Activated B cell treated with CpG ODN at 0.5 μM for 24 hours (primary cell): ENCODE results near the gene HINT3. TPM values are rescaled to one million over a fixed set of nuclear protein-coding genes. Genes with fewer than 3 reads are reported as not detected.
"Not testable (repeated sequence)": the region's sequence is repeated elsewhere in the genome, so short reads cannot be mapped to it uniquely, and the experiment has no call there.

ENCODE experiments used
- ATAC-seq: fragments of 200-7000 bp; cut with Tn5 transposase; one replicate; pipeline ENCODE4 v1.10.0; 2021; ENCODE audit warnings: low read depth, mild to moderate bottlenecking, moderate library complexity
- CTCF ChIA-PET: fragments of 350-600 bp; sonication (Branson Sonifier 250); formaldehyde crosslinking; loops from one replicate; lab custom pipeline; 2021; ENCODE audit warnings: antibody characterized with exemption; lab: Charles Lee
- POLR2A ChIA-PET: fragments of 350-600 bp; sonication (Branson Sonifier 250); formaldehyde crosslinking; loops from one replicate; lab custom pipeline; 2021; ENCODE audit warnings: antibody characterized with exemption; lab: Charles Lee
- DNase-seq: peaks from one replicate; pipeline ENCODE4 v3.0.0; 2022
- H3K27ac Mint-ChIP-seq: one replicate; pipeline ENCODE4 v1.8.0; 2020; ENCODE audit warnings: mixed read lengths
- H3K27me3 Mint-ChIP-seq: one replicate; pipeline ENCODE4 v1.8.0; 2021; ENCODE audit warnings: mixed read lengths
- H3K36me3 Mint-ChIP-seq: one replicate; pipeline ENCODE4 v1.8.0; 2021; ENCODE audit warnings: low read depth, mixed read lengths
- H3K4me1 Mint-ChIP-seq: one replicate; pipeline ENCODE4 v1.8.0; 2021; ENCODE audit warnings: mixed read lengths
- H3K4me3 Mint-ChIP-seq: one replicate; pipeline ENCODE4 v1.8.0; 2020; ENCODE audit warnings: mild to moderate bottlenecking, mixed read lengths
- H3K9me3 Mint-ChIP-seq: one replicate; pipeline ENCODE4 v1.8.0; 2020; ENCODE audit warnings: mixed read lengths
- intact Hi-C: fragments of 100-400 bp; cut with micrococcal nuclease; formaldehyde crosslinking; loops from one replicate; pipeline ENCODE4 v1.15.1; 2024
- total RNA-seq: library from RNA; stranded (reverse); gene quantifications from 2 replicates; pipeline ENCODE4 v1.2.3, GENCODE V29; 2022
- TF ChIP-seq, protein P1 (sequence below): fragments of 200-600 bp; IDR thresholded peaks from one replicate; pipeline ENCODE4 v1.8.0; 2022; ENCODE audit warnings: antibody characterized with exemption, mild to moderate bottlenecking

The HINT3 gene
- 10.6 and 11.1 TPM in 2 replicates for total RNA-seq

DNA sequence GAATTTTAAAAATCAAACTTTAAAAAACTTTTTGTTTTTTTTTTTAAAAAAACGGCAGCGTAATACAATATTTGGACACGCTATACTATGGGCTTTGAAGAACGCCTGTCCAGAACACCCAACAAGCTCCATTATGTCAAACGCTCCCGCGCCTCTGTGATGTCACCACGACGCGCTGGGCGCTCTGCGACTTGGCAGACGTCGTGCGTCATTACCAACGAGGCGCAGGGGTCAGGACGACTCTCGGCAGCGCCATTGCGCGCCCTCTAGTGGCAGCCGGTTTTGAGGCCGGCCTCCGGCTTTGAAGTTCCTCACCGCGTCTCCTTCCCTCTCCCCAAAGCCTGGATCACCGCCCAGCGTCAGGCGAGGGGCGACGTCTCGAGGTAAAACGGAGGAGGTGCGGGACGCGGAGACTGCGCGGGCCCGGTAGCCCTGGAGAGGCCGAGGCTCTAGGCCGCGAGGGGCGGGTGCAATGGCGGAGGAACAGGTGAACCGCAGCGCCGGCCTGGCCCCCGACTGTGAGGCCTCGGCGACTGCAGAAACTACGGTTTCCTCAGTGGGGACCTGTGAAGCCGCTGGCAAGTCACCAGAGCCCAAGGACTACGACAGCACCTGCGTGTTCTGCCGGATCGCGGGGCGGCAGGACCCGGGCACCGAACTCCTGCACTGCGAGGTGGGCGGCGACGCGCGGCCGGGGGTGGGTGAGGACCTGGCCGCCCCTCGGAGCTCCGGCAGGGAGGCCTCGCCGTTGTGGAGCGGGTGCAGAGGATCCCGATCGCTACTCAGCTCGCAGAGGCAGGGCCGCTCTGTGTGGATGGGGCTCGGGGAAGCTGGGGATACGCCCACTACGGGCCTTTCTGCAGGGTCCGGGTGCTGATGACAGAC lies at the start of gene HINT3:
Gene HINT3, plus strand, starts transcription at position 265 of the 885 bp plus-strand sequence. Its CDS starts 208 bp downstream, at position 473.
- TF ChIP-seq, protein P1, sequence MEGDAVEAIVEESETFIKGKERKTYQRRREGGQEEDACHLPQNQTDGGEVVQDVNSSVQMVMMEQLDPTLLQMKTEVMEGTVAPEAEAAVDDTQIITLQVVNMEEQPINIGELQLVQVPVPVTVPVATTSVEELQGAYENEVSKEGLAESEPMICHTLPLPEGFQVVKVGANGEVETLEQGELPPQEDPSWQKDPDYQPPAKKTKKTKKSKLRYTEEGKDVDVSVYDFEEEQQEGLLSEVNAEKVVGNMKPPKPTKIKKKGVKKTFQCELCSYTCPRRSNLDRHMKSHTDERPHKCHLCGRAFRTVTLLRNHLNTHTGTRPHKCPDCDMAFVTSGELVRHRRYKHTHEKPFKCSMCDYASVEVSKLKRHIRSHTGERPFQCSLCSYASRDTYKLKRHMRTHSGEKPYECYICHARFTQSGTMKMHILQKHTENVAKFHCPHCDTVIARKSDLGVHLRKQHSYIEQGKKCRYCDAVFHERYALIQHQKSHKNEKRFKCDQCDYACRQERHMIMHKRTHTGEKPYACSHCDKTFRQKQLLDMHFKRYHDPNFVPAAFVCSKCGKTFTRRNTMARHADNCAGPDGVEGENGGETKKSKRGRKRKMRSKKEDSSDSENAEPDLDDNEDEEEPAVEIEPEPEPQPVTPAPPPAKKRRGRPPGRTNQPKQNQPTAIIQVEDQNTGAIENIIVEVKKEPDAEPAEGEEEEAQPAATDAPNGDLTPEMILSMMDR = peak; percentile 92
- Mint-ChIP-seq H3K9me3 (no peaks in the 10 kb centered on the region), H3K4me3 (no peak within 1 kb of the TSS), H3K27ac (peak within 1 kb of the TSS; percentile 62), H3K4me1 (peaks cover 4% of the 10 kb centered on the region), H3K36me3 (peaks cover 6% of the 10 kb centered on the region), H3K27me3 (peaks cover 3% of the 10 kb centered on the region)
- ATAC-seq = peak; percentile 85
- POLR2A ChIA-PET = interaction anchor here (0.6 to 3.5 kb wide), 18 partner anchors 8 to 655 kb away, joined by 3 to 52 read pairs (median 4); partner anchors contain the start of genes HDDC2, NCOA7 and TRMT11
- intact Hi-C loops = loop anchor here (1.0 to 5.0 kb wide), 11 partner anchors 18 to 654 kb away; partner anchors contain the start of genes HEY2, NCOA7 and TRMT11
- peak; percentile 95 for DNase-seq
- CTCF ChIA-PET = interaction anchor here (0.6 to 4.1 kb wide), 29 partner anchors 8 to 655 kb away, joined by 3 to 57 read pairs (median 5); partner anchors contain the start of genes HDDC2, NCOA7 and TRMT11

DNA sequence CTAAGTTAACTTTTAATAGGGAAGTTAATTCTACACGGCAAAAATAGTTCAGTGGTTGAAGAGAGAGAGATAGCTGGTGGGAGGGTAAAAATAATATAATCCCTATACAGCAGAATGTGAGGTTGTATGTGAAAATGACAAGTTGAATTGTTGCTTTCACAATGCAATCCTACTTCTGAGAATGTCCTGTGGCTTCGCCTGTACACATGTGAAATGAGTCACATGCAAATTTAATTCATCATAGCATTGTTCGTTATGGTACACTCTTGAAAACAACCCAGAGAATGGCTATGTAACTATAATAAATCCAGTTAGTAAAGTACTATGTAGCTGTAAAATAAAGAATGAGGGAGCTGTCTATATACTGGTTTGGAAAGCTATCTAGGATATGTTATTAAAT lies 46.0 kb upstream of the HINT3 start:
- TF ChIP-seq, protein P1 = no peak
- peaks cover 4% of the 10 kb centered on the region for H3K4me1 Mint-ChIP-seq
- H3K9me3 Mint-ChIP-seq = no peaks in the 10 kb centered on the region
- intact Hi-C loops = no loop called here
- H3K4me3 Mint-ChIP-seq = no peak overlapping the region
- H3K27me3 Mint-ChIP-seq = no peaks in the 10 kb centered on the region
- POLR2A ChIA-PET = interaction anchor here (0.5 kb wide), 1 partner anchor 83 kb away, joined by 10 read pairs; no protein-coding TSS in a partner anchor
- DNase-seq (no peak), ATAC-seq (peak; percentile 42)
- CTCF ChIA-PET = interaction anchor here (0.7 kb wide), 1 partner anchor 42 kb away, joined by 3 read pairs; no protein-coding TSS in a partner anchor
- H3K27ac Mint-ChIP-seq = no peak overlapping the region
- H3K36me3 Mint-ChIP-seq = peaks cover 21% of the 10 kb centered on the region

DNA sequence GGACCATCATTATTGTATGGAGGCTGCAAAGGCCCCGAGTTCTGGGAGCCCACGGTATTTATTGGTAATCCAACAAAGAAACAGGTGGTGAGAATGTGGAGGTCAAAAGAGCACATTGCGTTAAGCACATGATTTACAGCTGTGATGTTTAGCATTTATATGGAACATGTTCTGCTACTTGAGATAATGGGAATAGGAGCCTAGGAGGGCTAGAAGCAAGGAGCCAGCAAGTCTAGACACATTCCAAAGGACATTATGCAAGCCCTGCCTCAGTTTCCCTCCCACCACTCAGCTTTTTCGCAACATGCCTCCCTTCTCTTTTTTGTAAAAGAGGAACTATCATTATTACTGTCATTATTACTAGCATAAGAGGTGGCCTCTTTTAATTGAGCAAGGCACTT lies 45.5 kb upstream of the HINT3 start:
- DNase-seq, intact Hi-C loops, H3K27ac Mint-ChIP-seq, H3K4me3 Mint-ChIP-seq, H3K4me1 Mint-ChIP-seq, H3K27me3 Mint-ChIP-seq, POLR2A ChIA-PET, ATAC-seq, CTCF ChIA-PET, H3K9me3 Mint-ChIP-seq: not testable (repeated sequence)
- H3K36me3 Mint-ChIP-seq = peaks cover 23% of the 10 kb centered on the region

DNA sequence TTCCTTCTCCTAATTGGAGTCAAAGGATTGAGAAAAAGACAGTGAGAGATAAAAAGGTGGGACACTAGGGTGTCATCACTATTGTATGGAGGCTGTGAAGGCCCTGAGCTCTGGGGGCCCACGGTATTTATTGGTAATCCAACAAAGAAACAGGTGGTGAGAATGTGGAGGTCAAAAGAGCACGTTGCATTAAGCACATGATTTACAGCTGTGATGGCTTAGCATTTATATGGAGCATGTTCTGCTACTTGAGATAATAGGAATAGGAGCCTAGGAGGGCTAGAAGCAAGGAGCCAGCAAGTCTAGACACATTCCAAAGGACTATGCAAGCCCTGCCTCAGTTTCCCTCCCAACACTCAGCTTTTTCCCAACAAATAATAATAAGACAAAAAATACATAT lies 44.1 kb upstream of the HINT3 start:
- H3K4me1 Mint-ChIP-seq, H3K4me3 Mint-ChIP-seq, H3K9me3 Mint-ChIP-seq, intact Hi-C loops, ATAC-seq, POLR2A ChIA-PET, DNase-seq, H3K27me3 Mint-ChIP-seq, H3K27ac Mint-ChIP-seq, CTCF ChIA-PET: not testable (repeated sequence)
- H3K36me3 Mint-ChIP-seq = peaks cover 30% of the 10 kb centered on the region

DNA sequence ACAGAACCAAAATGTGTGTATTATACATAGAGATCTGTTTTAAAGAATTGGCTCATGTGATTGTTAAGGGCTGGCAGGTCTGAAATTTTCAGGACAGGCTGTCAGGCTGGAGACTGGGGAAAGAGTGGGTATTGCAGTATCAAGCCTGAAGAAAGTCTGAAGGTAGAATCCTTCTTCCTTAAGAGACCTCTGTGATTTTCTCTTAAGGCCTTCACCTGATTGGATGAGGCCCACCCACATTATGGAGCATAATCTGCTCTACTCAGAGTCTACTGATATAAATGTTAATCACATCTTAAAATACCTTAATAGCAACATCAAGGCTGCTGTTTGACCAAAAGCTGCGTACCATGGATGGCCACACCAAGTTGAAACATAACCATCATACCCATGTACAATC lies 43.4 kb upstream of the HINT3 start:
- Mint-ChIP-seq H3K27ac (no peak overlapping the region), H3K9me3 (no peaks in the 10 kb centered on the region), H3K4me1 (peaks cover 9% of the 10 kb centered on the region), H3K36me3 (peaks cover 30% of the 10 kb centered on the region), H3K4me3 (no peak overlapping the region), H3K27me3 (no peaks in the 10 kb centered on the region)
- no peak for ATAC-seq
- ChIA-PET POLR2A (no interaction called here), CTCF (no interaction called here)
- TF ChIP-seq, protein P1 = no peak
- intact Hi-C loops = no loop called here
- no peak for DNase-seq

DNA sequence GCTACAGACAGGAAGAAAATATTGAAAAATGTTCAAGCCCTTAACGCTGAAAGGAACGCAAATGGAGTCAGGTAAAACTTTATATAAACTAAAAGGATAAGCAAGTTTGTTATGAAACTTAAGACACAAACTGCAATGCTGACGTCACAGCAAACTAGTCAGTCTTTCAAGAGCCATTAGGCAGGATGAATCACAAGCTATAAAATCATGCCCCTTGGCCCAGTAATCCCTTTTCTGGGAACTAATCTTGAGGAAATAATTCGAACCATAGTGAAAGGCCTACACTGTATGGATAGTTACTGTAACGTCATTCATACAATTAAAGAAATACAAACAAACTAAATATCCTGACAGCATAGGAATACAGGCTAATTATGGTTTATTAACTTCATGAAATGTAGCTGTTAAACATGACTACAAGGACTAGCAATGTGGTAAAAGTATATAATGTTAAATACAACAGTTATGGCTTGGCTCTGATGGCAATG lies 42.7 kb upstream of the HINT3 start:
- POLR2A ChIA-PET = no interaction called here
- ATAC-seq (no peak), DNase-seq (no peak)
- intact Hi-C loops = no loop called here
- Mint-ChIP-seq H3K4me3 (no peak overlapping the region), H3K27me3 (no peaks in the 10 kb centered on the region), H3K9me3 (no peaks in the 10 kb centered on the region), H3K4me1 (peaks cover 16% of the 10 kb centered on the region), H3K27ac (no peak overlapping the region), H3K36me3 (peaks cover 28% of the 10 kb centered on the region)
- TF ChIP-seq, protein P1 = no peak
- CTCF ChIA-PET = no interaction called here
